SK-N-SH treated with all-trans-retinoic acid at 6 μM for 48 hours (cell line): ENCODE measurements around the gene PCMTD2.

Experiments
- BACH2 ChIP-seq: fragments of 250-450 bp; sonication (Bioruptor Pico); IDR thresholded peaks from 2 replicates; pipeline ENCODE4 v1.9.0; 2021; ENCODE audit warnings: mild to moderate bottlenecking, borderline replicate concordance
- CREB5 ChIP-seq: fragments of 250-450 bp; sonication (Bioruptor Pico); IDR thresholded peaks from 2 replicates; pipeline ENCODE4 v1.5.1; 2020; ENCODE audit warnings: low read depth, mild to moderate bottlenecking, moderate library complexity
- CSDC2 ChIP-seq: fragments of 250-450 bp; sonication (Bioruptor Pico); IDR thresholded peaks from 2 replicates; pipeline ENCODE4 v1.5.0; 2020; ENCODE audit warnings: mild to moderate bottlenecking, moderate library complexity
- ESRRG ChIP-seq: fragments of 250-450 bp; sonication (Bioruptor Pico); IDR thresholded peaks from 2 replicates; pipeline ENCODE4 v1.6.1; 2021; ENCODE audit warnings: mild to moderate bottlenecking
- ISL1 ChIP-seq: fragments of 250-450 bp; sonication (Bioruptor Pico); IDR thresholded peaks from 2 replicates; pipeline ENCODE4 v2.1.2; 2022; ENCODE audit warnings: mild to moderate bottlenecking, moderate library complexity
- PATZ1 ChIP-seq: fragments of 250-450 bp; sonication (Bioruptor Pico); IDR thresholded peaks from 2 replicates; pipeline ENCODE4 v1.8.0; 2020; ENCODE audit warnings: mild to moderate bottlenecking, moderate library complexity, borderline replicate concordance
- POU6F1 ChIP-seq: fragments of 250-450 bp; sonication (Bioruptor Pico); IDR thresholded peaks from 2 replicates; pipeline ENCODE4 v1.8.0; 2021; ENCODE audit warnings: low read depth, mild to moderate bottlenecking, moderate library complexity, borderline replicate concordance
- PPARA ChIP-seq: fragments of 250-450 bp; sonication (Bioruptor Pico); IDR thresholded peaks from 2 replicates; pipeline ENCODE4 v1.5.0; 2020; ENCODE audit warnings: mild to moderate bottlenecking, borderline replicate concordance
- TSHZ2 ChIP-seq: fragments of 250-450 bp; sonication (Bioruptor Pico); IDR thresholded peaks from 2 replicates; pipeline ENCODE4 v1.5.0; 2020; ENCODE audit warnings: mild to moderate bottlenecking, moderate library complexity
- ZNF565 ChIP-seq: fragments of 450-650 bp; formaldehyde crosslinking; conservative IDR thresholded peaks from 2 replicates; pipeline ENCODE4 v1.5.0; 2020; ENCODE audit warnings: low read depth, mild to moderate bottlenecking, moderate library complexity
- TF ChIP-seq, protein P1 (sequence below): fragments of 250-450 bp; sonication (Bioruptor Pico); IDR thresholded peaks from 2 replicates; pipeline ENCODE4 v1.5.1; 2021; ENCODE audit warnings: mild to moderate bottlenecking, moderate library complexity

DNA sequence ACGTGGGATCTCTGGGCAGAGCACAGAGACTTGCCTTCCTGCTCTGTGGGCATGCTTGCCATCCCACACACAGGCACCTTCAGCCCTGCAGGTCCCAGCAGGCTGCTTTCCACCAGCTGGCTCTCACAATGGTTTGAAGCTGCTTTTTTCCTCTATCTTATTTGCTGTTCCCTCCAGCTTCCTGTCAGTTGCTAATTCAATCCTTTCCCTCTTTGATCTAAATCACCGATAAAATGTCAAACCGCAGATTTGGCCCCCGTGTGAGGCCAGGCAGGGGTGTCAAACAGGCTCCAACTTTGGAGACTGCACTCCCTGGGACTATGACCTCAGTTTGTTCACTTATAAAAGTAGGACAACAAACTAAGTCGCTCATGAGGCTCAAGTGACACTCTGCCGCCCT is 40.6 kb upstream of the PCMTD2 start:
- no peak for TF ChIP-seq PPARA (CRISPR knock-in tag)
- no peak for TF ChIP-seq ZNF565
- no peak for TF ChIP-seq BACH2
- TF ChIP-seq PATZ1 (CRISPR knock-in tag): no peak
- TF ChIP-seq ISL1 (CRISPR knock-in tag): no peak
- TF ChIP-seq TSHZ2: no peak
- TF ChIP-seq POU6F1: no peak
- TF ChIP-seq ESRRG (CRISPR knock-in tag): no peak
- TF ChIP-seq CREB5: no peak
- TF ChIP-seq, protein P1, sequence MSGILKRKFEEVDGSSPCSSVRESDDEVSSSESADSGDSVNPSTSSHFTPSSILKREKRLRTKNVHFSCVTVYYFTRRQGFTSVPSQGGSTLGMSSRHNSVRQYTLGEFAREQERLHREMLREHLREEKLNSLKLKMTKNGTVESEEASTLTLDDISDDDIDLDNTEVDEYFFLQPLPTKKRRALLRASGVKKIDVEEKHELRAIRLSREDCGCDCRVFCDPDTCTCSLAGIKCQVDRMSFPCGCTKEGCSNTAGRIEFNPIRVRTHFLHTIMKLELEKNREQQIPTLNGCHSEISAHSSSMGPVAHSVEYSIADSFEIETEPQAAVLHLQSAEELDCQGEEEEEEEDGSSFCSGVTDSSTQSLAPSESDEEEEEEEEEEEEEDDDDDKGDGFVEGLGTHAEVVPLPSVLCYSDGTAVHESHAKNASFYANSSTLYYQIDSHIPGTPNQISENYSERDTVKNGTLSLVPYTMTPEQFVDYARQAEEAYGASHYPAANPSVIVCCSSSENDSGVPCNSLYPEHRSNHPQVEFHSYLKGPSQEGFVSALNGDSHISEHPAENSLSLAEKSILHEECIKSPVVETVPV: no peak
- TF ChIP-seq CSDC2: no peak
